Esophagus squamous epithelium (tissue), 4 donors: ENCODE results near the gene DAB2.

Source experiments
- CTCF ChIP-seq, 6 experiments: fragments of 450-650 bp in 4 of 6; fragments of 200-600 bp in 2 of 6; sonication (generic) in 2 of 6; IDR thresholded peaks; one replicate each; pipeline ENCODE4 v1.5.1; 2016 to 2019; ENCODE audit warnings: antibody characterized with exemption in 6 of 6, mild to moderate bottlenecking in 4 of 6, moderate library complexity in 4 of 6
- POLR2A ChIP-seq, 4 donors: fragments of 450-650 bp; IDR thresholded peaks; one replicate each; pipeline ENCODE4 v1.6.1; 2017; ENCODE audit warnings: antibody characterized with exemption in 4 of 4, mild to moderate bottlenecking in 4 of 4, moderate library complexity in 3 of 4

DNA sequence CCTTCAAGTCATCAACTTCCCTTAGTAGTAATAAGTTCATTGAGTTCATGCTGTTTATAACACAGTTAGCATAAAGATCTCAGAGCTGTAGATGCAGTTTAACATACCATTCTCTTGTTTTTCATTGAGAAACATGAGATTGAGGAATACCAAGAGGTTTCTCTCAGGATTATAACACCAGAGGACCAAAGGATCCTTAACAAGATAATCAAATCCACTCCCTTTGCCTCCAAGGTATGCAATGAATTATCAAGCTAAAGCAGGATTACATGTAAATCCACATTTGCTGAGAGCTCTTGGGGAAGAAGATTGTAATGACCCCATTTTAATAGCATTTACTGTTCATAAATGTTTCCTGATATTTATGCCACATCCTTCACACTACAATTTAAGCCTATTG is 35.1 kb upstream of the DAB2 start:
- TF ChIP-seq POLR2A (IDR thresholded peaks at IDR 0.05) (no peak), CTCF (IDR thresholded peaks at IDR 0.05) (no peak)
